GM10266 (cell line): Measurements from ENCODE around the gene IL10RA.
"Not testable (repeated sequence)": the region's sequence is repeated elsewhere in the genome, so short reads cannot be mapped to it uniquely, and the experiment has no call there.

Experiments used
- DNase-seq: peaks from one replicate; pipeline ENCODE4 v3.0.0; 2012; ENCODE audit errors: extremely low spot score
- TF ChIP-seq, protein P1 (sequence below): IDR thresholded peaks from 2 replicates; pipeline ENCODE4 v1.5.1; 2012; ENCODE audit warnings: mild to moderate bottlenecking, low read depth; ENCODE audit not compliant: control insufficient read depth, insufficient read depth; ENCODE audit errors: missing control alignments

IL10RA gene

DNA sequence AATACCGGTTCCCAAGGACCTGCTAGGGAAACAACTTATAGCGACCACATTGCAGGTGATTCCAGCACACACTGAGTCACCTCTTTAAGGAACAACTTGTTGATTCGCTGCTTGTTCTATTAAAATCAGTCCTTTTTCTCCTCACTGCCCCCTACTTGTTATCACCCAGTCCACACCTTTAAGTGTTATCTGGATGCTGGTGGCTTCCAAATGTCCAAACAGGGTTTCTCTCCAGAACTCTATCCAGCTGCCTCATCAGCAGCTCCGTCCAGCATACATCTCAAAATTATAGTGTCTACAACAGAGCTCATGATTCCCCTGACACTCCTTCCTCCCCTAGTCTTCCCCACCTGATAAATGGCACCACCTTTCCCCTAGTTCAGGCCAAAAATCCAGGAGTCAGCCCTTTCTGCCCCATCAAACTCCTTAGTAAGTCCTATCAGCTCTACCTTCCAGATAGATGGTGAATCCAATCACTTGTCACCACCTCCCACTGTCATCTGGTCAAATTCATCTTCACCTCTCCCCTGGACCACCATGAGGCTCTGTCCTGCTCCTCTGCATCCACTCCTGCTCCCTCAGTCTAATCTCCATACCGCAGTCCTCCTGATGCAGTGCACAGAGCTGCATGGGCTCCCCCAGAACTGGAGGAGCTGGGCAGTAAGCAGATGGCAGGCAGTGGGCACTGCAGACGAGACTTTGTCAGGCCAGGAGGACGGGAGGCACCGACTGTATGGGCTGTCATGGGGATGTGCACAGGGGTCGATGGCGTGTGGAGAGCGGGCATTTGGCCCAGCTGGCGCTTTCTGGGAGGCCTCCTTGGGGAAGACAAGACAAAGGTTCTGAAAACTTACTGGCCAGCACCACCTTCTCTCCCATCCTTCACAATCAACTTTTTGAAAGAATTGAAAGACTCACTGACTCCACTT lies 19.3 kb downstream of the IL10RA start:
- TF ChIP-seq, protein P1, sequence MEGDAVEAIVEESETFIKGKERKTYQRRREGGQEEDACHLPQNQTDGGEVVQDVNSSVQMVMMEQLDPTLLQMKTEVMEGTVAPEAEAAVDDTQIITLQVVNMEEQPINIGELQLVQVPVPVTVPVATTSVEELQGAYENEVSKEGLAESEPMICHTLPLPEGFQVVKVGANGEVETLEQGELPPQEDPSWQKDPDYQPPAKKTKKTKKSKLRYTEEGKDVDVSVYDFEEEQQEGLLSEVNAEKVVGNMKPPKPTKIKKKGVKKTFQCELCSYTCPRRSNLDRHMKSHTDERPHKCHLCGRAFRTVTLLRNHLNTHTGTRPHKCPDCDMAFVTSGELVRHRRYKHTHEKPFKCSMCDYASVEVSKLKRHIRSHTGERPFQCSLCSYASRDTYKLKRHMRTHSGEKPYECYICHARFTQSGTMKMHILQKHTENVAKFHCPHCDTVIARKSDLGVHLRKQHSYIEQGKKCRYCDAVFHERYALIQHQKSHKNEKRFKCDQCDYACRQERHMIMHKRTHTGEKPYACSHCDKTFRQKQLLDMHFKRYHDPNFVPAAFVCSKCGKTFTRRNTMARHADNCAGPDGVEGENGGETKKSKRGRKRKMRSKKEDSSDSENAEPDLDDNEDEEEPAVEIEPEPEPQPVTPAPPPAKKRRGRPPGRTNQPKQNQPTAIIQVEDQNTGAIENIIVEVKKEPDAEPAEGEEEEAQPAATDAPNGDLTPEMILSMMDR: no peak
- DNase-seq: no peak

DNA sequence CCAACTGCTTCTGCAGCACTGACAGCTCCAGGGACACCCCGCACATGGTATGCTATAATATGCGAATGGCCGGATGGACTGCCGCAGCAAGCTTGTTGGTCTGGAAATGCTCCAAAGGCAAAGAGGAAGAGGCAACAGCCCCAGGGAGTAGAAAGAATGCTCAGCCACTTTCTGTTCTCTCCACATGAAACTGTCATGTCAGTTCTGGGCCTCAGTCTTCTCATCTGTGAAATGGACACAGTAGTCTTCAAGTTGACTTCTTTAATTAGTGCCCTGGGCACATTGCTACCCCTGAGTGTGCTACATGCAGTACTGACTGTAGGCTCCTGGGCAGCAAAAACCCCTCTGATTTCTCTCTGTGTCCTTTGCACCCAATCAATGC lies 19.9 kb downstream of the IL10RA start:
- DNase-seq: no peak
- TF ChIP-seq, protein P1: no peak

DNA sequence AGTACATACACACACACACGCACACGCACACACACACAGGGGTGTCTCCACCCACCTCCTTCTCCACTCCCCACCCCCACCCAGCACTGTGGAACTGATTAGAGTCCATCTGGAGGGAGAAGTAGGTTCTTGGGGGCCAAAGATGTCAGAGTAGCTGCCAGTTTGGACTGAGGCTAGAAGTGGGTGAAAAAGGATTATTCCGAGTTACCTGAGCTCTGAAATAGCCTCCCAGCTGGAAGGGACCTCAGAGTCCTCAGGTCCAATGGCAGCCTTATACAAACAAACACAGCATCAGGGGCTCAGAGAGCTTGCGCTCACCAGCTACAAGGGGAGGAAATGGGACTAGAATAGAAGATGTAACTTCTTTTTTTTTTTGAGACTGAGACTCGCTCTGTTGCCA lies 20.8 kb downstream of the IL10RA start:
- TF ChIP-seq, protein P1: no peak
- no peak for DNase-seq

DNA sequence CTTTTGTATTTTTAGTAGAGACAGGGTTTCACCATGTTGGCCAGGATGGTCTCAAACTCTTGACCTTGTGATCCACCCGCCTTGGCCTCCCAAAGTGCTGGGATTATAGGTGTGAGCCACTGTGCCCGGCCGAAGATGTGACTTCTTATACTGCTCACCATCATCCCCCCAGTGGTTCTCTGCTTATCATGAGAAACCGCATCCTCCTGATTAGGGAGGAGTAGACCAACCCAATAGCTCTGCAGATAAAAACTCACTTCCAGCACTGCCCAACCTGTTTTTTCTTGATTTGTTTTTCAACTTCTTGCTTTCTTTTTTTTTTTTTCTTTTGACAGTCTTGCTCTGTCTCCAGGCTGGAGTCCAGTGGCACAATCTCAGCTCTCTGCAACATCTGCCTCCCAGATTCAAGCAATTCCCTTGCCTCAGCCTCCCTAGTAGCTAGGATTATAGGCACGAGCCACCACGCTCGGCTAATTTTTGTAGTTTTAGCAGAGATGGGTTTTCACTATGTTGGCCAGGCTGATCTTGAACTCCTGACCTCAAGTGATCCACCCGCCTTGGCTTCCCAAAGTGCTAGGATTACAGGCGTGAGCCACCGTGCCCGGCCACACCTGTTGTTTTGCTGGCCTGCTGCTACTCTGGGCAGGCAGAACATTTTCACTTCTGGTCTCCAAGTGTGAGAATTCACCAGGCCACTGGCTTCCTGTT lies 21.5 kb downstream of the IL10RA start:
- not testable (repeated sequence) for DNase-seq

DNA sequence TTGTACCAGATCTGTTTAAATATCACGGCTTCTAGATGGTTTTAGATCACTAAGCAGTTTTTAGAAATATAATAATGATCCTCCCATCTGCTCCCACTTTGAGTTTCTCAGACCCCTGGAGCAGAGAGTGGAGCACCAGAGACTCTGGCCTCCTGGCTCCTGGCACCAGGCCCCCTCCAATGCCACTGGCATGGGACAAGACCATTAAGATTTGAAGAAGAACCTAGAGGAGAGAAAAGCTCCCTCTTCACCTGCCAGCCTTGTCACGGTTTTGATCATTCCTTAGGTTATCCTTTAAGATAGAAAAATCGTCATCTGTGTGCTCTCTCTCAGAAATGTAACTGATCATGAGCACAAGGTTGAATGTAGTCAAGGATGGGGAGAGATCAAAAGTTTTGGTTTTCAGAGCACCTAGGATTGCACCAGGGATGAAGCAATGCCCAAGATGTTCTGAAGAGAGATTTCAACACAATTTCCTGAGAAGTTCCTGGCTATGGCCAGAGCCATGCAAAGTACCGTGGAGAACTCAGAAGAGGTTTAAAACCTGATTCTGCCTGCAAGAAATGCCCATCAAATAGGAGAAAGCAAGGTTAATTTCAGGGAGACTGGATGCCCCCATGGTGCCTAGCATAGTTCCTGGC lies 22.2 kb downstream of the IL10RA start:
- no peak for DNase-seq

DNA sequence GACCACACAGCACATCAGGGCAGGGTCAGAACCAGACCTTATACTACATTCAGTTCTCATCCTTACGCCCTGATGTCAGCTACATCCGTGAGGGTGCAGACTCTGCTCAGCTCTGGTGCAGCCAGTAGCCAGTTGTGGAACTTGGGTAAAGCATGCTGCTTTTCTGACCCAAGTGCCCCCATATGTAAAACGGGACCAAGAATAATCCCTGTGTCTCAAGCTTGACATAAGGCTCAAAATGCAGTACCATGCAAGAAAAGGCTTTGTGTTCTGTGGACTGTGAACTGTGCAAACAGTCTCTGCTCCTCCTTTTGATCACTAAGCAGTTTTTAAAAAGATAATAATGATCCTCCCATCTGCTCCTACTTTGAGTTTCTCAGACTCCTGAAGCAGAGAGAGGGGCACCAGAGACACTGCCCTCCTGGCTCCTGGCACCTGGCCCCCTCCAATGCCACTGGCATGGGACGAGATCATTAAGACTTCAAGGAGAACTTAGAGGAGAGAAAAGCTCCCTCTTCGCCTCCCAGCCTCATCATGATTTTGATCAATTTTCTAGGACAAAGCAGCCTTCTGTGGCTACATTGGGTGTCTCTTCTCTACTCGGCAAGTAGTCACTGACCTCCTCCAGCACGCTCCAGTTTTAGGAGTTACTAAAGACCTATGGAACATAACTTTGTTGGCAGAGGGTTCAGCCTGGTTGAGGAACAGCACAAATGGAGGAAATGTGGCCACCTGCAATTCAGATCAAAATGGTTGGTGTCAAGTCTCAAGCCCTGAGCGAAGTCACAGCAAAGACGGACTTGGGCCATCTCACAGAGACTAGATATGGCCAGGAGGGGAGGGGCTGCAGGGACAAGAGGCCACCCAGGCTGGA lies 23.9 kb downstream of the IL10RA start:
- TF ChIP-seq, protein P1: no peak
- DNase-seq: no peak

More for the DNA sequence above, 22.2 kb downstream of the IL10RA start:
- TF ChIP-seq, protein P1: no peak

DNA sequence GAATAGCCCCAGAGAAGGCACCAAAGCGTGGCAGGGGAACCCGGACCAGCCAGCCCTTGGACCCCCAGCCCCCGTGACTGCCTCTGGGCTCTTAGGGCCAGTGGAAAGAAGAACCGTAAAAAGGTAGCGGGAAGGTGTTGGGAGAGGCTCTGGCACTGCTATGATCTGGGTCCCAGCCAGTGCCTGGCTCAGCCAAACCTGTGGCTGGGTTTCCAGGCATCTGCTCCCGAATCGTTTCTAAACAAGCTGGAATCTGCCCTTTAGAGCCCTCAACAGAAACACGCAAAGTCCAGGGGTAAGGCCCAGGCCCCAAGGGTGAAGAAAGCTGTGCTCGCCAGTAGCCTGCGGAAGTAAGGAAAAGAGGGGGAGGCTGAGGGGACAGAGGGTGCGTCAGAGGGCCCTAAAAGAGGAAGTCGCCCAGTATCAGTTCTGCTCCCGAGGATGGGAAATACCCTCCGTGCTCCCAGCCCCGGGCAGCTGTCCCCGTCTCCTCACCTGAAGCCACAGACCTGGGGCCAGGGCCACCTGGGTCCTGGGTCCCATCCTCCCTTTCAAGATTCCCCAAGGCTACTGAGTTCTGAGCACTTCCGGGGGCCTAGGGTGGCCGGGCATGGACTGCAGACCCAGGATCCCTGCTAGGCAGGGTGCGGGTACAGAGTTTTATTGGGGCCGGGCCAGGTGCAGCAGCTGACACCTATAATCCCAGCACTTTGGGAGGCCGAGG lies 24.7 kb downstream of the IL10RA start:
- TF ChIP-seq, protein P1: no peak
- peak; percentile 80 for DNase-seq
